Measurements from ENCODE around the gene TMEM232.
A peak's percentile ranks its signal among the peaks of the same experiment; 100 is the strongest.

The TMEM232 gene

GRCh38 chr5:110507972-110508371 is 218.5 kb downstream of the TMEM232 start:
- no peak for DNase-seq

- DNase-seq, result no peak
These were observed 220.1 kb downstream of the TMEM232 start for GRCh38 chr5:110506378-110506777.

GRCh38 chr5:110496276-110496675 is 230.2 kb downstream of the TMEM232 start:
- DNase-seq, result no peak

- DNase-seq, result no peak
These were observed 234.0 kb downstream of the TMEM232 start for GRCh38 chr5:110492446-110492845.

- DNase-seq, result no peak
These were observed 247.6 kb downstream of the TMEM232 start for GRCh38 chr5:110478895-110479294.

GRCh38 chr5:110477911-110478310 is 248.6 kb downstream of the TMEM232 start:
- DNase-seq, result no peak

GRCh38 chr5:110476164-110476563 is 250.3 kb downstream of the TMEM232 start:
- no peak for DNase-seq

GRCh38 chr5:110475529-110475928 is 250.9 kb downstream of the TMEM232 start:
- DNase-seq, result no peak

GRCh38 chr5:110469486-110469885 is 257.0 kb downstream of the TMEM232 start:
- no peak for DNase-seq

GRCh38 chr5:110463106-110463505 is 263.4 kb downstream of the TMEM232 start:
- DNase-seq, result no peak

GRCh38 chr5:110460837-110461236 is 265.6 kb downstream of the TMEM232 start:
- DNase-seq, result no peak

GRCh38 chr5:110458313-110458712 is 268.2 kb downstream of the TMEM232 start:
- DNase-seq, result no peak

GRCh38 chr5:110442856-110443255 is 283.6 kb downstream of the TMEM232 start:
- DNase-seq, result no peak

GRCh38 chr5:110441035-110441434 is 285.4 kb downstream of the TMEM232 start:
- DNase-seq, result peak; percentile 6 to 27

GRCh38 chr5:110440058-110440457 is 286.4 kb downstream of the TMEM232 start:
- DNase-seq, result no peak

GRCh38 chr5:110439296-110439695 is 287.2 kb downstream of the TMEM232 start:
- no peak for DNase-seq

GRCh38 chr5:110435207-110435606 is 291.3 kb downstream of the TMEM232 start:
- DNase-seq, result no peak

GRCh38 chr5:110431603-110432002 is 294.9 kb downstream of the TMEM232 start:
- no peak for DNase-seq

GRCh38 chr5:110414360-110414759 is 312.1 kb downstream of the TMEM232 start:
- no peak for DNase-seq

GRCh38 chr5:110413856-110414255 is 312.6 kb downstream of the TMEM232 start:
- DNase-seq, result no peak

- DNase-seq, result no peak
These were observed 316.9 kb downstream of the TMEM232 start for GRCh38 chr5:110409571-110409970.

- no peak for DNase-seq
These were observed 323.9 kb downstream of the TMEM232 start for GRCh38 chr5:110402562-110402961.

- no peak for DNase-seq
These were observed 324.6 kb downstream of the TMEM232 start for GRCh38 chr5:110401881-110402280.

GRCh38 chr5:110398951-110399350 is 327.5 kb downstream of the TMEM232 start:
- DNase-seq, result no peak

- DNase-seq, result no peak
These were observed 329.2 kb downstream of the TMEM232 start for GRCh38 chr5:110397281-110397680.

- no peak for DNase-seq
These were observed 339.7 kb downstream of the TMEM232 start for GRCh38 chr5:110386782-110387181.
